Panc1 (cell line): ENCODE data around the gene MGAT5. TPM values are rescaled to one million over a fixed set of nuclear protein-coding genes. Genes with fewer than 3 reads are reported as not detected.

Source experiments
- ATAC-seq: fragments of 200-7000 bp; cut with Tn5 transposase; 2 replicates; pipeline ENCODE4 v1.9.1; 2020; ENCODE audit warnings: mild to moderate bottlenecking, moderate library complexity
- BruUV-seq: library from RNA; stranded (reverse); fragments of 400-500 nt; replicated peaks from 2 replicates; lab custom pipeline; 2021; lab: Mats Ljungman, UMichigan
- CTCF ChIA-PET: fragments of 300-600 bp; sonication (Branson Sonifier 250); formaldehyde crosslinking; loops from one replicate; lab custom pipeline; 2022; ENCODE audit warnings: antibody characterized with exemption; lab: Charles Lee
- POLR2A ChIA-PET: fragments of 300-600 bp; sonication (Branson Sonifier 250); formaldehyde crosslinking; loops from one replicate; lab custom pipeline; 2022; ENCODE audit warnings: antibody characterized with exemption; lab: Charles Lee
- DNase-seq: peaks from one replicate; pipeline ENCODE4 v3.0.0-alpha.2; 2010; ENCODE audit warnings: low read depth, low spot score
- H3K27ac ChIP-seq: 2 replicates; pipeline ENCODE4 v1.5.1; 2011; ENCODE audit warnings: mild to moderate bottlenecking, low read length, inconsistent platforms
- H3K27me3 ChIP-seq: fragments of 200-500 bp; sonication (Bioruptor generic); 2 replicates; pipeline ENCODE4 v1.6.0; 2014; ENCODE audit warnings: low read length, inconsistent platforms; ENCODE audit not compliant: control insufficient read depth, insufficient read depth
- H3K36me3 ChIP-seq: fragments of 200-500 bp; sonication (Bioruptor generic); 2 replicates; pipeline ENCODE4 v1.5.1; 2014; ENCODE audit warnings: inconsistent platforms, mild to moderate bottlenecking, low read length, moderate library complexity; ENCODE audit not compliant: control insufficient read depth, insufficient read depth
- H3K4me1 ChIP-seq: 2 replicates; pipeline ENCODE4 v1.5.1; 2011; ENCODE audit warnings: inconsistent platforms, mild to moderate bottlenecking, low read length, moderate library complexity; ENCODE audit not compliant: control insufficient read depth, insufficient read depth
- H3K4me3 ChIP-seq, 2 experiments: 2 replicates each; pipeline ENCODE4 v1.5.1; 2011 to 2012; ENCODE audit warnings: low read depth in 2 of 2, low read length in 2 of 2, mild to moderate bottlenecking in 2 of 2, inconsistent platforms in 1 of 2, moderate library complexity in 1 of 2
- H3K9me3 ChIP-seq: fragments of 200-500 bp; sonication (Bioruptor generic); 2 replicates; pipeline ENCODE4 v1.5.1; 2014; ENCODE audit warnings: low read depth, mild to moderate bottlenecking, inconsistent platforms, low read length, moderate library complexity; ENCODE audit not compliant: control insufficient read depth, insufficient read depth
- CTCF ChIP-seq: fragments of 450-650 bp; IDR thresholded peaks from 2 replicates; pipeline ENCODE4 v1.5.1; 2017; ENCODE audit warnings: mild to moderate bottlenecking
- POLR2AphosphoS5 ChIP-seq: IDR thresholded peaks from 2 replicates; pipeline ENCODE4 v1.6.1; 2012; ENCODE audit warnings: mild to moderate bottlenecking, low read depth, low read length, moderate library complexity
- REST ChIP-seq, 2 experiments: IDR thresholded peaks; 2 replicates each; pipeline ENCODE4 v1.6.1; 2011 to 2012; ENCODE audit warnings: low read depth in 2 of 2, control low read depth in 1 of 2, low read length in 1 of 2, mild to moderate bottlenecking in 1 of 2, moderate library complexity in 1 of 2; ENCODE audit not compliant: insufficient read depth in 1 of 2
- SIN3A ChIP-seq: IDR thresholded peaks from 2 replicates; pipeline ENCODE4 v1.6.1; 2012; ENCODE audit warnings: low read depth, mild to moderate bottlenecking, low read length, moderate library complexity, borderline replicate concordance; ENCODE audit not compliant: insufficient read depth
- TCF7L2 ChIP-seq: IDR thresholded peaks from 2 replicates; pipeline ENCODE4 v1.6.1; 2011; ENCODE audit warnings: mild to moderate bottlenecking, low read depth, low read length, inconsistent platforms
- in situ Hi-C: cut with HindIII; loops from 2 replicates; pipeline ENCODE4 v1.10.0; 2016; ENCODE audit warnings: low sequenced_read_pairs, low pct_unique_long_range_greater_than_20kb
- intact Hi-C: fragments of 100-400 bp; cut with micrococcal nuclease; formaldehyde crosslinking; loops from one replicate; pipeline ENCODE4 v1.10.0; 2022; ENCODE audit not compliant: unreplicated experiment
- total RNA-seq: library from RNA; stranded (reverse); gene quantifications from one replicate; pipeline ENCODE4 v1.2.1, GENCODE V29; 2021; ENCODE audit not compliant: unreplicated experiment

Gene MGAT5
- total RNA-seq, 1 experiment from 2014 or later = 22.1 TPM

GRCh38 chr2:134451347-134451630 lies 197.4 kb downstream of the MGAT5 start:
- Histone ChIP-seq H3K27ac (no peak overlapping the region), H3K36me3 (no peaks in the 10 kb centered on the region), H3K4me3 (no peak overlapping the region), H3K9me3 (no peaks in the 10 kb centered on the region), H3K27me3 (no peaks in the 10 kb centered on the region), H3K4me1 (no peaks in the 10 kb centered on the region)
- ChIA-PET CTCF (interaction anchor here (1.0 to 1.7 kb wide), 4 partner anchors 22 to 565 kb away, joined by 3 to 10 read pairs (median 4); no protein-coding TSS in a partner anchor), POLR2A (no interaction called here)
- in situ Hi-C loops (no loop called here), intact Hi-C loops (no loop called here)
- BruUV-seq = no TSS peak
- TF ChIP-seq POLR2AphosphoS5 = no peak
- DNase-seq (no peak), ATAC-seq (no peak)

GRCh38 chr2:134452042-134452733 lies 198.3 kb downstream of the MGAT5 start:
- no peak for DNase-seq
- TF ChIP-seq CTCF (no peak), SIN3A (no peak), TCF7L2 (no peak), POLR2AphosphoS5 (no peak), REST (IDR thresholded peaks at IDR 0.05; ENCODE audit: insufficient read depth in 1 of 2, low read depth in 2 of 2, low read length in 1 of 2) (no peak)
- ChIA-PET POLR2A (no interaction called here), CTCF (interaction anchor here (1.1 to 1.7 kb wide), 2 partner anchors 334 to 563 kb away, joined by 4 to 10 read pairs; no protein-coding TSS in a partner anchor)
- intact Hi-C loops (no loop called here), in situ Hi-C loops (no loop called here)
- no peaks in the 10 kb centered on the region for H3K9me3 ChIP-seq
- no peaks in the 10 kb centered on the region for H3K36me3 ChIP-seq
- TSS peak; percentile 50 for BruUV-seq
- H3K4me3 ChIP-seq = no peak overlapping the region
- H3K27me3 ChIP-seq = no peaks in the 10 kb centered on the region
- ATAC-seq = no peak
- H3K4me1 ChIP-seq = no peaks in the 10 kb centered on the region
- H3K27ac ChIP-seq = no peak overlapping the region

GRCh38 chr2:134453476-134453875 lies 199.6 kb downstream of the MGAT5 start:
- Histone ChIP-seq H3K4me1 (no peaks in the 10 kb centered on the region), H3K27ac (no peak overlapping the region), H3K27me3 (no peaks in the 10 kb centered on the region), H3K36me3 (no peaks in the 10 kb centered on the region), H3K9me3 (no peaks in the 10 kb centered on the region), H3K4me3 (no peak overlapping the region)
- ChIA-PET POLR2A (no interaction called here), CTCF (no interaction called here)
- in situ Hi-C loops (no loop called here), intact Hi-C loops (no loop called here)
- no peak for ATAC-seq
- TF ChIP-seq REST (IDR thresholded peaks at IDR 0.05; ENCODE audit: insufficient read depth in 1 of 2, low read depth in 2 of 2, low read length in 1 of 2) (no peak), CTCF (no peak), POLR2AphosphoS5 (no peak), TCF7L2 (no peak), SIN3A (no peak)
- no peak for DNase-seq
- no TSS peak for BruUV-seq
